Smooth muscle cell (in vitro differentiated cells): ENCODE measurements around the gene SMARCC2. TPM values are rescaled to one million over a fixed set of nuclear protein-coding genes. Genes with fewer than 3 reads are reported as not detected.
"Not testable (repeated sequence)": the region's sequence is repeated elsewhere in the genome, so short reads cannot be mapped to it uniquely, and the experiment has no call there.

Experiments used
- DNase-seq: peaks from one replicate; lab custom pipeline; 2025; ENCODE audit not compliant: unreplicated experiment; lab: John Stamatoyannopoulos, UW
- H2AFZ ChIP-seq: fragments of 200-600 bp; sonication (generic); 2 replicates; pipeline ENCODE4 v1.6.0; 2016; ENCODE audit warnings: antibody characterized with exemption, low read depth, mild to moderate bottlenecking
- H3F3A ChIP-seq: fragments of 200-600 bp; sonication (generic); 2 replicates; pipeline ENCODE4 v1.6.0; 2017; ENCODE audit warnings: antibody characterized with exemption, low read depth
- H3K27ac ChIP-seq: fragments of 200-600 bp; sonication (generic); 2 replicates; pipeline ENCODE4 v1.5.1; 2016; ENCODE audit warnings: low read depth, mild to moderate bottlenecking
- H3K27me3 ChIP-seq: fragments of 200-600 bp; sonication (generic); 2 replicates; pipeline ENCODE4 v1.6.1; 2016; ENCODE audit warnings: low read depth, mild to moderate bottlenecking
- H3K36me3 ChIP-seq: fragments of 200-600 bp; sonication (generic); 2 replicates; pipeline ENCODE4 v1.5.1; 2016; ENCODE audit warnings: low read depth
- H3K4me1 ChIP-seq: fragments of 200-600 bp; sonication (generic); 2 replicates; pipeline ENCODE4 v1.5.1; 2016; ENCODE audit warnings: low read depth
- H3K4me2 ChIP-seq: fragments of 200-600 bp; sonication (generic); 2 replicates; pipeline ENCODE4 v1.6.0; 2016; ENCODE audit warnings: mild to moderate bottlenecking
- H3K4me3 ChIP-seq: fragments of 200-600 bp; sonication (generic); 2 replicates; pipeline ENCODE4 v1.5.1; 2016; ENCODE audit warnings: mild to moderate bottlenecking
- H3K79me2 ChIP-seq: fragments of 200-600 bp; sonication (generic); 2 replicates; pipeline ENCODE4 v1.6.0; 2016; ENCODE audit warnings: low read depth, mild to moderate bottlenecking
- H3K9ac ChIP-seq: fragments of 200-600 bp; sonication (generic); 2 replicates; pipeline ENCODE4 v1.6.0; 2016; ENCODE audit warnings: low read depth
- H3K9me3 ChIP-seq: fragments of 200-600 bp; sonication (generic); replicated peaks from 2 replicates; pipeline ENCODE4 v1.5.1; 2016; ENCODE audit warnings: low read depth
- H4K20me1 ChIP-seq: fragments of 200-600 bp; sonication (generic); 2 replicates; pipeline ENCODE4 v1.6.0; 2016; ENCODE audit warnings: low read depth
- WGBS: methylation state at CpG from one replicate; pipeline ENCODE4 v1.1.7; 2016; ENCODE audit warnings: low lambda C conversion rate; 5-methylcytosine and 5-hydroxymethylcytosine counted together
- polyA plus RNA-seq: library from polyadenylated mRNA; unstranded; fragments of >200 nt; fragmentation: Nextera tagmentation; extraction: Ambion mirVana; gene quantifications from 2 replicates; pipeline ENCODE4 v1.2.1, GENCODE V29; 2016
- total RNA-seq: library from RNA; depleted of rRNA; stranded (reverse); fragments of >200 nt; gene quantifications from 2 replicates; pipeline ENCODE4 v1.2.3, GENCODE V29; 2014
- TF ChIP-seq, protein P1 (sequence below): fragments of 200-600 bp; sonication (generic); IDR thresholded peaks from 2 replicates; pipeline ENCODE4 v1.5.1; 2017; ENCODE audit warnings: borderline replicate concordance, mild to moderate bottlenecking, antibody characterized with exemption; ENCODE audit not compliant: insufficient read depth, poor library complexity, severe bottlenecking

The SMARCC2 gene
- total and polyA plus RNA-seq, 2 experiments from 2014 or later, result 32.2 to 43.8 TPM

GRCh38 chr12:56118688-56119357, 70.5 kb downstream of the SMARCC2 start:
- DNase-seq, result no peak
- Histone ChIP-seq H3K27me3 (no peaks in the 10 kb centered on the region), H3K9me3 (no peaks in the 10 kb centered on the region), H3K27ac (peak overlapping the region; percentile 95), H3K4me2 (peak overlapping the region; percentile 96), H2AFZ (peak overlapping the region; percentile 11), H3K4me1 (peaks cover 12% of the 10 kb centered on the region), H3F3A (peaks cover 12% of the 10 kb centered on the region), H3K9ac (peak overlapping the region; percentile 79), H3K36me3 (no peaks in the 10 kb centered on the region), H3K79me2 (peaks cover 8% of the 10 kb centered on the region), H4K20me1 (peaks cover 10% of the 10 kb centered on the region), H3K4me3 (peak overlapping the region; percentile 74)
- TF ChIP-seq, protein P1, sequence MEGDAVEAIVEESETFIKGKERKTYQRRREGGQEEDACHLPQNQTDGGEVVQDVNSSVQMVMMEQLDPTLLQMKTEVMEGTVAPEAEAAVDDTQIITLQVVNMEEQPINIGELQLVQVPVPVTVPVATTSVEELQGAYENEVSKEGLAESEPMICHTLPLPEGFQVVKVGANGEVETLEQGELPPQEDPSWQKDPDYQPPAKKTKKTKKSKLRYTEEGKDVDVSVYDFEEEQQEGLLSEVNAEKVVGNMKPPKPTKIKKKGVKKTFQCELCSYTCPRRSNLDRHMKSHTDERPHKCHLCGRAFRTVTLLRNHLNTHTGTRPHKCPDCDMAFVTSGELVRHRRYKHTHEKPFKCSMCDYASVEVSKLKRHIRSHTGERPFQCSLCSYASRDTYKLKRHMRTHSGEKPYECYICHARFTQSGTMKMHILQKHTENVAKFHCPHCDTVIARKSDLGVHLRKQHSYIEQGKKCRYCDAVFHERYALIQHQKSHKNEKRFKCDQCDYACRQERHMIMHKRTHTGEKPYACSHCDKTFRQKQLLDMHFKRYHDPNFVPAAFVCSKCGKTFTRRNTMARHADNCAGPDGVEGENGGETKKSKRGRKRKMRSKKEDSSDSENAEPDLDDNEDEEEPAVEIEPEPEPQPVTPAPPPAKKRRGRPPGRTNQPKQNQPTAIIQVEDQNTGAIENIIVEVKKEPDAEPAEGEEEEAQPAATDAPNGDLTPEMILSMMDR, result no peak
- 19% methylated on average over 13 of the region's 13 CpGs for WGBS

GRCh38 chr12:56117778-56118687, 71.2 kb downstream of the SMARCC2 start, which contains the start of gene ZC3H10:
Gene ZC3H10, plus strand, starts transcription at chr12:56118266. Its CDS starts 2,297 bp downstream, at chr12:56120563.
- TF ChIP-seq, protein P1, result peak; percentile 24
- peak within 1 kb of the TSS; percentile 96 for H3K9ac ChIP-seq
- peak within 1 kb of the TSS; percentile 96 for H3K4me2 ChIP-seq
- peaks cover 18% of the 10 kb centered on the region for H3F3A ChIP-seq
- H3K36me3 ChIP-seq, result no peaks in the 10 kb centered on the region
- peak within 1 kb of the TSS; percentile 74 for H3K4me3 ChIP-seq
- H3K27me3 ChIP-seq, result no peaks in the 10 kb centered on the region
- peaks cover 8% of the 10 kb centered on the region for H3K79me2 ChIP-seq
- H3K27ac ChIP-seq, result peak within 1 kb of the TSS; percentile 95
- no peaks in the 10 kb centered on the region for H3K9me3 ChIP-seq
- peak; percentile 83 for DNase-seq
- H4K20me1 ChIP-seq, result peaks cover 10% of the 10 kb centered on the region
- H3K4me1 ChIP-seq, result peaks cover 12% of the 10 kb centered on the region
- peak within 1 kb of the TSS; percentile 11 for H2AFZ ChIP-seq
- 1% methylated on average over 60 of the region's 61 CpGs for WGBS

DNA sequence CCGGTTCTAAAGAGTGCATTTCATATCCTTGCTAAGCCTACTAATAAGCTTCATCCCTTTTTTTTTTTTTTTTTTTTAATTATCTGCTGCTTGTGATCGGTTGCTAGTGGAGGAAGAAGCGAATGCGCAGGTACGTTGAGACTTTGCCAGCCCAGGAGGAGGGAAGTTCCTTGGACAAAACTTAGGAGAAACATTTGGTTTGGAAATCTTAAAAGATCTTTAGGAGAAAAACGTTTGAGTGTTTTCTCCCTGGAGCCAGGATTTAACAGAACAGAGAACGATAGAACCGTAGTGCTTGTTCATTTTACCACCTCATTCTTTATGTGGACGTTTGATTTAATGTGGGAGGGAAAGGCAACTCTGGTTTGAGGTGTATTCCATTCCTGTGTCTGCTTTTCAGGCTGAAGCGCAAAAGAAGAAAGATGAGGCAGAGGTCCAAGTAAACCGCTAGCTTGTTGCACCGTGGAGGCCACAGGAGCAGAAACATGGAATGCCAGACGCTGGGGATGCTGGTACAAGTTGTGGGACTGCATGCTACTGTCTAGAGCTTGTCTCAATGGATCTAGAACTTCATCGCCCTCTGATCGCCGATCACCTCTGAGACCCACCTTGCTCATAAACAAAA, 72.1 kb downstream of the SMARCC2 start:
- 1% methylated on average over 13 of the region's 16 CpGs for WGBS
- H3K36me3 ChIP-seq, H2AFZ ChIP-seq, H3K9me3 ChIP-seq, H3K27me3 ChIP-seq, DNase-seq, H3K79me2 ChIP-seq, H4K20me1 ChIP-seq: not testable (repeated sequence)
- H3K4me2 ChIP-seq, result peak overlapping the region; percentile 96
- H3F3A ChIP-seq, result peaks cover 19% of the 10 kb centered on the region
- peaks cover 12% of the 10 kb centered on the region for H3K4me1 ChIP-seq
- peak overlapping the region; percentile 95 for H3K27ac ChIP-seq
- peak overlapping the region; percentile 96 for H3K9ac ChIP-seq
- peak overlapping the region; percentile 74 for H3K4me3 ChIP-seq
